Measurements from ENCODE around the gene PCDHB6.
"Not testable (repeated sequence)": the region's sequence is repeated elsewhere in the genome, so short reads cannot be mapped to it uniquely, and the experiment has no call there.

PCDHB6 gene

GRCh38 chr5:141149812-141150211 is at the start of gene PCDHB6:
Gene PCDHB6, plus strand, starts transcription at chr5:141150057. Its CDS starts 201 bp downstream, at chr5:141150258.
- DNase-seq (ENCODE audit: extremely low read depth, low read depth) = no peak
- no peak within 1 kb of the TSS for H3K4me3 ChIP-seq (replicated peaks; ENCODE audit: low read depth, low read length)
- TF ChIP-seq CTCF (IDR thresholded peaks at IDR 0.05; ENCODE audit: low read depth, low read length, missing control alignments) = no peak

DNA sequence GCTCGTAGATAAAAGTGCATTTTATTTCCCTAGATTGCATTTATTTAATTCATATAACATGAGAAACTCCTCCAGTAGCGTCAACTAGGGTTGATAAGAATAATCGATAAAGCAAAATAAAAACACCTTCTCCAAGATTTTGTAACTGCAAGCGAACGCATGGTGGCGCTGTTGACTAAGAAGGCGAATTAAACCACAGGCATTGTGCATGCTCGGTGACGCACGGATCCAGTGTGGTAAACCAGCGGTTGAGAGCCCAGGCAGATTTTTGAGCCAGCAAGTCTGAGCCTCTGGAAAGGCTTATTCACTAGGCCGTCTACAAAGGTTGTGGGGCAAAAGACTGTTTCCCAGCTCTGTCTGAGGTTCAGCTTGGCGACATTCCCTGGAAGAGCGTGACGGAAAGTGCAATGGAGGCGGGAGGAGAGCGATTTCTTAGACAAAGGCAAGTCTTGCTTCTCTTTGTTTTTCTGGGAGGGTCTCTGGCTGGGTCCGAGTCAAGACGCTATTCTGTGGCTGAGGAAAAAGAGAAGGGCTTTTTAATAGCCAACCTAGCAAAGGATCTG is 49.5 kb upstream of the PCDHB6 start, which contains the start of gene PCDHB3:
Gene PCDHB3, plus strand, starts transcription at position 231 of the 563 bp plus-strand sequence. Its CDS starts 177 bp downstream, at position 408.
- TF ChIP-seq CTCF (IDR thresholded peaks at IDR 0.05; ENCODE audit: low read depth, low read length, missing control alignments) = peak; percentile 36
- DNase-seq (ENCODE audit: extremely low read depth, low read depth) = peak; percentile 3
- no peak within 1 kb of the TSS for H3K4me3 ChIP-seq (replicated peaks; ENCODE audit: low read depth, low read length)

DNA sequence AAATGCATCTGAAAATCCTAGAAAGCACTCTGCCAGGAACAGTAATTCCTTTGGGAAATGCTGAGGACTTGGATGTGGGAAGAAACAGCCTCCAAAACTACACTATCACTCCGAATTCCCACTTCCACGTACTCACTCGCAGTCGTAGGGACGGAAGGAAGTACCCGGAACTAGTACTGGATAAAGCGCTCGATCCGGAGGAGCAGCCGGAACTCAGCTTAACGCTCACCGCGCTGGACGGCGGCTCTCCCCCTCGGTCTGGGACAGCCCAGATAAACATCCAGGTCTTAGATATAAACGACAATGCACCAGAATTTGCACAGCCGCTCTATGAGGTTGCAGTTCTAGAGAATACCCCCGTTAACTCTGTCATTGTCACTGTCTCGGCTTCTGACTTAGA is 48.8 kb upstream of the PCDHB6 start:
- no peak for DNase-seq (ENCODE audit: extremely low read depth, low read depth)
- no peak for TF ChIP-seq CTCF (IDR thresholded peaks at IDR 0.05; ENCODE audit: low read depth, low read length, missing control alignments)

GRCh38 chr5:141102070-141102469 is 47.8 kb upstream of the PCDHB6 start:
- H3K4me3 ChIP-seq (replicated peaks; ENCODE audit: low read depth, low read length); DNase-seq (ENCODE audit: extremely low read depth, low read depth): not testable (repeated sequence)

More for the DNA sequence above, 48.8 kb upstream of the PCDHB6 start:
- H3K4me3 ChIP-seq (replicated peaks; ENCODE audit: low read depth, low read length) = no peak overlapping the region

- not testable (repeated sequence) for H3K4me3 ChIP-seq (replicated peaks; ENCODE audit: low read depth, low read length); DNase-seq (ENCODE audit: extremely low read depth, low read depth)
Observed at GRCh38 chr5:141102471-141102870, 47.4 kb upstream of the PCDHB6 start.

GRCh38 chr5:141105350-141105749 is 44.5 kb upstream of the PCDHB6 start:
- no peak overlapping the region for H3K4me3 ChIP-seq (replicated peaks; ENCODE audit: low read depth, low read length)
- DNase-seq (ENCODE audit: extremely low read depth, low read depth) = no peak
- no peak for TF ChIP-seq CTCF (IDR thresholded peaks at IDR 0.05; ENCODE audit: low read depth, low read length, missing control alignments)

DNA sequence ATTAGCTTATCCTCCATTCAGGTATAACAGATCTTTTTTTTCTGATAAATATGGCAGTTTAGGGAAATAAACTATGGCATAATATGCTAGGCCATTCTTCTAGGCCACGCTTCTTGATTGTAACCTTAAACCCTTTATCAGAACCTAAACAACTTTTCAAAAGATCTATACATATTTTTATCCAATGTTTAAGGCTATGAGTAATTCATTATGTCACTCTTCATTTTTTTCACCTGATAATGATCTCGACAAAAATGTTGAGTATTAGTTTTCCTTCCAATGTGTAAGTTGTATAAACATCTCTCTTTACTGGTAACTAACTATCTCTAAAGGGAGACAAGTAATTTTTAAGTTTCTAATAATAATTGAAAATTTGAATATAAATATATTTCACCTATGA is 30.6 kb upstream of the PCDHB6 start:
- no peak for DNase-seq (ENCODE audit: extremely low read depth, low read depth)
- no peak for TF ChIP-seq CTCF (IDR thresholded peaks at IDR 0.05; ENCODE audit: low read depth, low read length, missing control alignments)
- no peak overlapping the region for H3K4me3 ChIP-seq (replicated peaks; ENCODE audit: low read depth, low read length)

DNA sequence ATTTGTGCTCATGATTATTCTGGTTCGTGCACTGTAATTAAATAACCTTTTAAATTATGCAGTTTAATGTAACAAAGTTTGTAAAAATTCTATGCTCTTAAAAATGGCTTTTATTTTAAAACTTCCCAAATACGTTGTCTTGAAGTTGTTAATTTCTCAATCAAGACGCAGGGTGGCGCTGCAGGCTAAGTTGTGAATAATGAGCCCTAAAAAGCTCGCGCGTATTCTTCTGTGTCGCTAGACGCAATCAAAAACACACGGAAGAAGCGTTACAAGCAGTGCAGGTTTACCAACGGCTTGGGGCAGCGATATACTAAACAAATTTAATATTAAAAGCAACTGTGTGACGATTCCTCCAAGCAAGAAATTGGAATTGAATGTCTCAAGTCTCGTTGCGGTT is 28.3 kb upstream of the PCDHB6 start, which contains the start of gene PCDHB4:
Gene PCDHB4, plus strand, starts transcription at position 256 of the 400 bp plus-strand sequence. CDS start 181 bp downstream, outside the sequence.
- no peak within 1 kb of the TSS for H3K4me3 ChIP-seq (replicated peaks; ENCODE audit: low read depth, low read length)
- DNase-seq (ENCODE audit: extremely low read depth, low read depth) = no peak
- peak; percentile 22 for TF ChIP-seq CTCF (IDR thresholded peaks at IDR 0.05; ENCODE audit: low read depth, low read length, missing control alignments)

Measured in HFF-Myc (cell line).